ENCODE measurements around the gene ELFN2.
A peak's percentile ranks its signal among the peaks of the same experiment; 100 is the strongest.
"Not testable (repeated sequence)": the region's sequence is repeated elsewhere in the genome, so short reads cannot be mapped to it uniquely, and the experiment has no call there.

The ELFN2 gene

GRCh38 chr22:37330200-37331033 is 96.9 kb downstream of the ELFN2 start:
- no peak overlapping the region for H3K4me3 ChIP-seq (ENCODE audit: low read depth, low read length)
- TF ChIP-seq CTCF (IDR thresholded peaks at IDR 0.05; ENCODE audit: low read depth, low read length, missing control alignments), result peak; percentile 60
- peaks cover 11% of the 10 kb centered on the region for H3K27me3 ChIP-seq (replicated peaks)
- DNase-seq, result peak; percentile 88
- no peaks in the 10 kb centered on the region for H3K36me3 ChIP-seq (replicated peaks)
- in situ Hi-C loops (cut with HindIII; ENCODE audit: low pct_ligation_motif_present, low sequenced_read_pairs), result no loop called here
- no peak overlapping the region for H3K27ac ChIP-seq

- no peak for TF ChIP-seq CTCF (IDR thresholded peaks at IDR 0.05; ENCODE audit: low read depth, low read length, missing control alignments)
- Histone ChIP-seq H3K27ac (no peak overlapping the region), H3K27me3 (replicated peaks) (peaks cover 11% of the 10 kb centered on the region)
Observed at GRCh38 chr22:37329238-37330140, 97.8 kb downstream of the ELFN2 start.

GRCh38 chr22:37328538-37329237 is 98.6 kb downstream of the ELFN2 start:
- H3K36me3 ChIP-seq (replicated peaks); H3K27me3 ChIP-seq (replicated peaks); DNase-seq; H3K27ac ChIP-seq; H3K4me3 ChIP-seq (ENCODE audit: low read depth, low read length); in situ Hi-C loops (cut with HindIII; ENCODE audit: low pct_ligation_motif_present, low sequenced_read_pairs): not testable (repeated sequence)

More at GRCh38 chr22:37329238-37330140, 97.8 kb downstream of the ELFN2 start:
- no peak overlapping the region for H3K4me3 ChIP-seq (ENCODE audit: low read depth, low read length)
- in situ Hi-C loops (cut with HindIII; ENCODE audit: low pct_ligation_motif_present, low sequenced_read_pairs), result no loop called here
- no peaks in the 10 kb centered on the region for H3K36me3 ChIP-seq (replicated peaks)
- DNase-seq, result no peak

DNA sequence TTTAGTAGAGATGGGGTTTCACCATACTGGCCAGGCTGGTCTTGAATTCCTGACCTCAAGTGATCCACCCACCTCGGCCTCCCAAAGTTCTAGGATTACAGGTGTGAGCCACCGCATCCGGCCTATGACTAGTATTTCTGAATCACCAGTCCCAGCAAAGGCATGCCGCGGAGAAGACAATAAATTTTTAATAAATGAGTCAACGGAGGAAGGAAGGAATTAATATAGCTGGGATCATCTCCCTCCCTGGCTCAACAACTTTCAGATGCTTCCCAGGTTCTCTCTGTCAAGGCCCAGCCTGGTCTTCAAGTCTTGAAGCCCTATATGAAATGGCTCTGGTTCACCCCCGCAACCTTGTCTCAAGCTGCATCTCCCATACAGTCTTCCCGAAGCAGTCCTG is 99.3 kb downstream of the ELFN2 start:
- Histone ChIP-seq H3K27me3 (replicated peaks) (peaks cover 2% of the 10 kb centered on the region), H3K27ac (no peak overlapping the region), H3K36me3 (replicated peaks) (no peaks in the 10 kb centered on the region), H3K4me3 (ENCODE audit: low read depth, low read length) (no peak overlapping the region)
- DNase-seq, result peak; percentile 82
- in situ Hi-C loops (cut with HindIII; ENCODE audit: low pct_ligation_motif_present, low sequenced_read_pairs), result no loop called here
- TF ChIP-seq CTCF (IDR thresholded peaks at IDR 0.05; ENCODE audit: low read depth, low read length, missing control alignments), result no peak

GRCh38 chr22:37326726-37327125 is 100.6 kb downstream of the ELFN2 start:
- TF ChIP-seq CTCF (IDR thresholded peaks at IDR 0.05; ENCODE audit: low read depth, low read length, missing control alignments), result no peak
- H3K27me3 ChIP-seq (replicated peaks), result peaks cover 2% of the 10 kb centered on the region
- DNase-seq, result no peak
- no peak overlapping the region for H3K27ac ChIP-seq
- H3K4me3 ChIP-seq (ENCODE audit: low read depth, low read length), result no peak overlapping the region
- no peaks in the 10 kb centered on the region for H3K36me3 ChIP-seq (replicated peaks)
- in situ Hi-C loops (cut with HindIII; ENCODE audit: low pct_ligation_motif_present, low sequenced_read_pairs), result no loop called here

DNA sequence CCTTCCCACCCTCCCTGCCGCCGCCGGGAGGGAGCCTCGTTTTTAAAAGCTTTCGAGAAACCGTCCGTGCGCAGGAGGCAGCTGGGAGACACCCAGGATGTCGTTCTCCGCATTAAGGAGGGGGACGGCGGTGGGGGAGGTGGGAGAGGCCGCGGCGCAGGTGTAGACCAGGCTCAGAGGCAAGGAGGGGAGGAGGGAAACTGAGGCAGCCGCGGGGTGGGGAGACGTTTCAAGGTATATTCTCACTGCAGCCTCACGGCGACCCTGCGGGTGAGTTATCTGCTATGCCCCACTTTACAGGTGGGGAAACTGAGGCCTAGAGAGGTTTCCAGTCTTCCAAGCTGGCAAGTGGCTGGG is 102.3 kb downstream of the ELFN2 start:
- DNase-seq, result no peak
- in situ Hi-C loops (cut with HindIII; ENCODE audit: low pct_ligation_motif_present, low sequenced_read_pairs), result no loop called here
- peaks cover 2% of the 10 kb centered on the region for H3K27me3 ChIP-seq (replicated peaks)
- no peak overlapping the region for H3K27ac ChIP-seq
- no peak for TF ChIP-seq CTCF (IDR thresholded peaks at IDR 0.05; ENCODE audit: low read depth, low read length, missing control alignments)
- peak overlapping the region; percentile 27 for H3K4me3 ChIP-seq (ENCODE audit: low read depth, low read length)
- H3K36me3 ChIP-seq (replicated peaks), result no peaks in the 10 kb centered on the region

Data from brain microvascular endothelial cell (primary cell).